HuH-7 (cell line): Measurements from ENCODE around the gene MYL5.
"Not testable (repeated sequence)": the region's sequence is repeated elsewhere in the genome, so short reads cannot be mapped to it uniquely, and the experiment has no call there.

ENCODE experiments used
- DNase-seq: peaks from one replicate; pipeline ENCODE4 v3.0.0; 2011; ENCODE audit warnings: low spot score

MYL5 gene

GRCh38 chr4:674172-675035 lies at the start of gene MYL5, which contains the start of gene ATP5ME:
MYL5 (plus strand) TSS chr4:674542; CDS start chr4:678027, 3,485 bp downstream.
ATP5ME (minus strand) TSS chr4:674276; CDS start chr4:674247, 29 bp downstream.
- DNase-seq = peak; percentile 100

- DNase-seq = no peak
Observed at GRCh38 chr4:624705-625590, 49.4 kb upstream of the MYL5 start, which contains the start of gene PDE6B. PDE6B (plus strand) TSS chr4:625573; CDS start chr4:625627, 54 bp downstream.

- no peak for DNase-seq
Observed at GRCh38 chr4:625631-626161, 48.6 kb upstream of the MYL5 start.

- no peak for DNase-seq
Observed at GRCh38 chr4:626201-627091, 47.9 kb upstream of the MYL5 start.

- no peak for DNase-seq
Observed at GRCh38 chr4:627347-628125, 46.8 kb upstream of the MYL5 start.

- no peak for DNase-seq
Observed at GRCh38 chr4:628311-628741, 46.0 kb upstream of the MYL5 start.

GRCh38 chr4:628821-629635 lies 45.3 kb upstream of the MYL5 start:
- no peak for DNase-seq

GRCh38 chr4:629636-629914 lies 44.8 kb upstream of the MYL5 start:
- no peak for DNase-seq

GRCh38 chr4:629915-630641 lies 44.3 kb upstream of the MYL5 start:
- no peak for DNase-seq

- no peak for DNase-seq
Observed at GRCh38 chr4:630656-631055, 43.7 kb upstream of the MYL5 start.

- no peak for DNase-seq
Observed at GRCh38 chr4:632196-632790, 42.0 kb upstream of the MYL5 start.

GRCh38 chr4:632926-633325 lies 41.4 kb upstream of the MYL5 start:
- DNase-seq = no peak

- DNase-seq = no peak
Observed at GRCh38 chr4:633406-633805, 40.9 kb upstream of the MYL5 start.

GRCh38 chr4:633976-634598 lies 40.3 kb upstream of the MYL5 start:
- DNase-seq = no peak

- DNase-seq = no peak
Observed at GRCh38 chr4:634599-634985, 39.8 kb upstream of the MYL5 start.

GRCh38 chr4:635066-635835 lies 39.1 kb upstream of the MYL5 start:
- DNase-seq = not testable (repeated sequence)

- no peak for DNase-seq
Observed at GRCh38 chr4:635851-636627, 38.3 kb upstream of the MYL5 start.
